Kidney (tissue), 14 donors: Measurements from ENCODE around the gene PLP1. TPM values are rescaled to one million over a fixed set of nuclear protein-coding genes. Genes with fewer than 3 reads are reported as not detected.

Experiments used
- DNase-seq, 5 donors: peaks; one replicate each; pipeline ENCODE4 v3.0.0-alpha.2; 2013 to 2020
- FAIRE-seq: peaks from 2 replicates; lab custom pipeline; 2012; peaks lifted over from hg19 to GRCh38; lab: Jason Lieb, UNC
- H3K27ac ChIP-seq, 2 donors: one replicate each; pipeline ENCODE4 v1.7.0; 2013; ENCODE audit warnings: low read depth in 2 of 2, low read length in 2 of 2, inconsistent platforms in 1 of 2
- H3K27me3 ChIP-seq: one replicate; pipeline ENCODE4 v1.7.1; 2013; ENCODE audit warnings: low read length, inconsistent platforms; ENCODE audit not compliant: control insufficient read depth, insufficient read depth
- H3K36me3 ChIP-seq, 3 donors: one replicate each; pipeline versions ENCODE4 v1.7.0 to v1.7.1; 2013; ENCODE audit warnings: low read length in 3 of 3, control low read depth in 1 of 3, inconsistent platforms in 1 of 3; ENCODE audit not compliant: insufficient read depth in 3 of 3, control insufficient read depth in 2 of 3
- H3K4me1 ChIP-seq, 3 donors: one replicate each; pipeline versions ENCODE4 v1.7.0 to v1.7.1; 2013; ENCODE audit warnings: low read length in 3 of 3, inconsistent platforms in 1 of 3, low read depth in 1 of 3; ENCODE audit not compliant: control insufficient read depth in 2 of 3, insufficient read depth in 2 of 3
- H3K4me3 ChIP-seq, 3 donors: one replicate each; pipeline versions ENCODE4 v1.7.0 to v1.8.1; 2013; ENCODE audit warnings: low read length in 3 of 3, control low read depth in 1 of 3, inconsistent platforms in 1 of 3
- H3K9ac ChIP-seq, 3 donors: one replicate each; pipeline versions ENCODE4 v1.7.0 to v1.7.1; 2013; ENCODE audit warnings: low read length in 3 of 3, control low read depth in 1 of 3, inconsistent platforms in 1 of 3
- H3K9me3 ChIP-seq, 3 donors: one replicate each; pipeline versions ENCODE4 v1.7.0 to v1.7.1; 2013; ENCODE audit warnings: low read length in 3 of 3, control low read depth in 1 of 3, inconsistent platforms in 1 of 3; ENCODE audit not compliant: control insufficient read depth in 2 of 3, insufficient read depth in 1 of 3
- CTCF ChIP-seq: IDR thresholded peaks from 3 replicates; pipeline ENCODE4 v1.5.1; 2012; ENCODE audit warnings: mild to moderate bottlenecking, moderate library complexity, borderline replicate concordance; ENCODE audit not compliant: insufficient read depth; ENCODE audit errors: extremely low read depth
- intact Hi-C: fragments of 100-400 bp; cut with DNase I; formaldehyde crosslinking; loops from one replicate; pipeline ENCODE4 v1.11.1; 2022
- polyA plus RNA-seq: library from polyadenylated mRNA; stranded (reverse); fragments of 350-450 nt; fragmentation: Illumina TruSeq; extraction: RNeasy Lipid Tissue Mini Kit (QIAGEN cat#74804); gene quantifications from one replicate; pipeline ENCODE4 v1.2.3, GENCODE V29; 2014; ENCODE audit warnings: low read depth, low replicate concordance; ENCODE audit not compliant: insufficient read depth
- total RNA-seq: library from RNA; stranded (reverse); fragmentation: NEBNext Ultra II Directional; extraction: Animal tissue kit (Norgen Biotek cat#: 25700); gene quantifications from one replicate; pipeline ENCODE4 v1.2.1, GENCODE V29; 2021
- donor health status: control.
- donor health status: control.
- donor health status: control.
- donor health status: control.
- donor health status: control.
- donor health status: DM: yes; HTN: yes; CAD: no.
- donor health status: Normal renal cell carcinoma (clear cell type).

Gene PLP1
- total and polyA plus RNA-seq, 2 donors from 2014 or later, result 1.1 to 2.4 TPM

- no peak for TF ChIP-seq CTCF
- intact Hi-C loops, result no loop called here
- Histone ChIP-seq H3K9me3 (no peaks in the 10 kb centered on the region), H3K4me3 (no peak overlapping the region), H3K27me3 (no peaks in the 10 kb centered on the region), H3K4me1 (no peaks in the 10 kb centered on the region), H3K9ac (no peak overlapping the region), H3K36me3 (no peaks in the 10 kb centered on the region), H3K27ac (no peak overlapping the region)
- FAIRE-seq (no peak), DNase-seq (no peak)
Measured at GRCh38 chrX:103791826-103792485, 15.3 kb downstream of the PLP1 start.

- Histone ChIP-seq H3K9ac (no peak overlapping the region), H3K9me3 (no peaks in the 10 kb centered on the region), H3K4me1 (no peaks in the 10 kb centered on the region), H3K27me3 (no peaks in the 10 kb centered on the region), H3K27ac (no peak overlapping the region), H3K36me3 (no peaks in the 10 kb centered on the region), H3K4me3 (no peak overlapping the region)
- FAIRE-seq (no peak), DNase-seq (no peak)
- intact Hi-C loops, result no loop called here
- TF ChIP-seq CTCF, result no peak
Measured at GRCh38 chrX:103792916-103793544, 16.4 kb downstream of the PLP1 start.

- intact Hi-C loops, result no loop called here
- Histone ChIP-seq H3K27me3 (no peaks in the 10 kb centered on the region), H3K27ac (no peak overlapping the region), H3K9me3 (no peaks in the 10 kb centered on the region), H3K4me1 (no peaks in the 10 kb centered on the region), H3K4me3 (no peak overlapping the region), H3K36me3 (no peaks in the 10 kb centered on the region), H3K9ac (no peak overlapping the region)
- FAIRE-seq (no peak), DNase-seq (no peak)
- TF ChIP-seq CTCF, result no peak
Measured at GRCh38 chrX:103793545-103793940, 16.9 kb downstream of the PLP1 start.

- no peak for DNase-seq
- H3K27me3 ChIP-seq, result no peaks in the 10 kb centered on the region
- no peaks in the 10 kb centered on the region for H3K36me3 ChIP-seq
- H3K4me3 ChIP-seq, result no peak overlapping the region
- no peak for TF ChIP-seq CTCF
- intact Hi-C loops, result no loop called here
- H3K9ac ChIP-seq, result no peak overlapping the region
- no peak for FAIRE-seq
- no peak overlapping the region for H3K27ac ChIP-seq
- H3K4me1 ChIP-seq, result no peaks in the 10 kb centered on the region
- H3K9me3 ChIP-seq, result no peaks in the 10 kb centered on the region
Measured at GRCh38 chrX:103794119-103794518, 17.5 kb downstream of the PLP1 start.
